GM12875 (cell line): ENCODE measurements around the gene PIK3R1.

ENCODE experiments used
- H3K4me3 ChIP-seq: one replicate; pipeline ENCODE4 v1.5.1; 2011; ENCODE audit warnings: low read depth, low read length, control low read depth
- CTCF ChIP-seq: IDR thresholded peaks from 2 replicates; pipeline ENCODE4 v1.5.1; 2011; ENCODE audit warnings: low read depth, mild to moderate bottlenecking, control low read depth, inconsistent platforms, low read length, moderate library complexity, borderline replicate concordance; ENCODE audit not compliant: insufficient read depth

Gene PIK3R1

GRCh38 chr5:68319706-68320412 is 104.3 kb downstream of the PIK3R1 start:
- TF ChIP-seq CTCF, result no peak
- no peak overlapping the region for H3K4me3 ChIP-seq

- no peak for TF ChIP-seq CTCF
Observed at GRCh38 chr5:68320413-68320986, 104.9 kb downstream of the PIK3R1 start.

GRCh38 chr5:68325065-68325580 is 109.6 kb downstream of the PIK3R1 start:
- no peak overlapping the region for H3K4me3 ChIP-seq

More at GRCh38 chr5:68320413-68320986, 104.9 kb downstream of the PIK3R1 start:
- H3K4me3 ChIP-seq, result no peak overlapping the region

GRCh38 chr5:68329554-68330255 is 114.1 kb downstream of the PIK3R1 start:
- no peak for TF ChIP-seq CTCF
- no peak overlapping the region for H3K4me3 ChIP-seq

More at GRCh38 chr5:68325065-68325580, 109.6 kb downstream of the PIK3R1 start:
- no peak for TF ChIP-seq CTCF

GRCh38 chr5:68330574-68330973 is 115.0 kb downstream of the PIK3R1 start:
- TF ChIP-seq CTCF, result no peak
- no peak overlapping the region for H3K4me3 ChIP-seq

GRCh38 chr5:68331192-68332079 is 115.9 kb downstream of the PIK3R1 start:
- no peak for TF ChIP-seq CTCF
- H3K4me3 ChIP-seq, result no peak overlapping the region
